Stimulated activated naive CD8-positive, alpha-beta T cell treated with anti-CD3 and anti-CD28 coated beads, Interleukin-15, Interleukin-2, amounts not matched to agents 100 U/mL and 50 U/mL, for 24 hours (primary cell): ENCODE results near the gene ASIC5.

ENCODE experiments used
- ATAC-seq: fragments of 150-1000 bp; cut with Tn5 transposase; one replicate; pipeline ENCODE4 v1.10.0; 2021
- DNase-seq: peaks from one replicate; pipeline ENCODE4 v3.0.0; 2021

The ASIC5 gene

DNA sequence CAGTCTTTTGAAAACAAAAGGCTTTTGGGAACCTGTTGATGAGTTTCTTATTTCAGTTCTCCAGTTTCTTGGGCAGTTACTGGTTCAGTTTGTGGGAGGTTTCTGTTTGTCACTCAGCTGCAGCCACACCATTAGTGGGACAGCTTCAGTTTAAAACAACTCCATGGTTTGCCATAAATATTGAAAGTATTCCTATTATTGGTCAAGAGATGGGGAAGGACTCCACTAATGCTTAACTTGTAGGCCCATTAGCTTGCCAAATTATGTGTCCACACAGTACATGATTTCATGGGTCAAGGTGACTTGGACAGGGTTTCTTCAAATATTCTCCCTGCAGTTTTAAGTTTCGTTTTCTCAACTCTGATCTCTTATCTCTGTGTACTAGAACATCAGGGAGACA, 15.5 kb upstream of the ASIC5 start:
- ATAC-seq = no peak
- no peak for DNase-seq

DNA sequence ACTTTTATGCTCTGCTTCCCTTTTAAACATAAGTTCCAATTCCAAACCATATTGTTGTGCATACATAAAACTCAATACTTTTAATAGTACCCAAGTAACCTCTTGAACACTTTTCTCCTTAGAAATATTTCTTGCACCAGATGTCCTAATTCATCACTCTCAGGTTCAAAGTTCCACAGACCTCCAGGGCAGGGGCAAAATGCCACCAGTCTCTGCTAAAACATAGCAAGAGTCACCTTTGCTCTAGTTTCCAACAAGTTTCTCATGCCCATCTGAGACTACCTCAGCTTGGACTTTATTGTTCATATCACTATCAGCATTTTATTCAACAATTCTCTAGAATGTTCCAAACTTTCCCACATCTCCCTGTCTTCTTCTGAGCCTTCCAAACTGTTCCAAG, 13.7 kb upstream of the ASIC5 start:
- no peak for ATAC-seq
- DNase-seq = no peak

DNA sequence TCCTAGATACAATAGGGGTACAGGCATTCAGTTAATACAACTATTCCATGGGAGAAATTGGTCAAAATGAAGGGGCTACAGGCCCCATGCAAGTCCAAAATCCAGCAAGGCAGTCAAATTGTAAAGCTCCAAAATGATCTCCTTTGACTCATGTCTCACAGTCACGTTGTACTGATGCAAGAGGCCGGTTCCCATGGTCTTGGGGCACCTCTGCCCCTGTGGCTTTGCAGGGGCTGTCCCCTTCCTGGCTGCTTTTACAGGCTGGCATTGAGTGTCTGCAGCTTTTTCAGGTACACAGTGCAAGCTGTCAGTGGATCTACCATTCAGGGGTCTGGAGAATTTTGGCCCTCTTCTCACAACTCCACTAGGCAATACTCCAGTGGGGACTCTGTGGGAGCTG, 12.5 kb upstream of the ASIC5 start:
- no peak for DNase-seq
- no peak for ATAC-seq

GRCh38 chr4:155877971-155878370, 11.9 kb upstream of the ASIC5 start:
- ATAC-seq (no peak), DNase-seq (no peak)

- DNase-seq (no peak), ATAC-seq (no peak)
These were observed 9.8 kb upstream of the ASIC5 start for GRCh38 chr4:155875878-155876277.

GRCh38 chr4:155855897-155856296, 10.2 kb downstream of the ASIC5 start:
- ATAC-seq (no peak), DNase-seq (no peak)

DNA sequence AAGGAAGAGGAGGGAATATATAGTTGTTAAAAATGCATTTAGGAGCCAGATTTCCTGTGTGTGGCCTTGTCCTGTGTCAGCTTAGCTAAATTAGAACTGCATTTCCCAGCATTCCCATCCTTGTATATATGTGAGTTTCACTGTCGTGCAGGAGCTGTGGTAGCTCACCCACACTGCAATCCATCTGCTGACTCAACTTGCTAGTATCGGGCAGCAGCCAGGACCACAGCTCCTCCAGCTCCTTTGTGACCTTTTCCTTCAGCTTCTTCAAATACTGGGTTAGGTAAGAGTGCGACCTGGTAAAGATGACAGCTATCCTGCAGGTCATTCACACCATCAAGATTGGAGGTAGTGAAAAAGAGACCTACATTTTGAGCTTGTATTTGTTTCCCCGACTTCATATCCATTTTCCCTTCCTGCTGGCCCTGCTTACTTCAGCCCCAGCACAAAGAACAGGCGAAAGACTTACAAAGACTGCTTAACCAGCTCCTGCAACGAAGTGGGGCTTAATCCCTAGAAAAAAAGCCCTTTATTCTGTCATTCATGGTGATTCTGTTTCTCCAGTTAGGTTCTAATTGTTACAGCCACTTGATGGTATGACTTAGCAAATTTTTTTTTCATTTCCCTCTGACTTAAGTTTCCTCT, 11.4 kb downstream of the ASIC5 start:
- DNase-seq (no peak), ATAC-seq (no peak)

DNA sequence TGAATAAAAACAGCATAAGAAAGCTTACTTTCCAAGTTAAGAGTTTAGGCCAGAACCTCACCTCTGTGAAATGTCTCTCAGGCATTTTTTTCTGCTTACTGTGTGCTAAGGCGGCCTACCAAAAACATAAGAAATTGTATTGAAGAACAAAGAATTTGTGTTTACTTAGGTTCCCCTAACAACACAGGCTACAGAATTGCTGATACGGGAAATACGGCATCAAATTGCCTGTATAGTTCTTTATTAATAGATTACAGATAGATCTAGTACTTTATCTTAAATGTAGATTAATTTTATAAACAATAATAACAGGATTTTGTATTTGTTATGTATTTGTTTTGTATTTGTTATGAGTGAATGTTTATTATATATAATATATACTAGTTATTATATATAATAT, 12.9 kb downstream of the ASIC5 start:
- DNase-seq = no peak

DNA sequence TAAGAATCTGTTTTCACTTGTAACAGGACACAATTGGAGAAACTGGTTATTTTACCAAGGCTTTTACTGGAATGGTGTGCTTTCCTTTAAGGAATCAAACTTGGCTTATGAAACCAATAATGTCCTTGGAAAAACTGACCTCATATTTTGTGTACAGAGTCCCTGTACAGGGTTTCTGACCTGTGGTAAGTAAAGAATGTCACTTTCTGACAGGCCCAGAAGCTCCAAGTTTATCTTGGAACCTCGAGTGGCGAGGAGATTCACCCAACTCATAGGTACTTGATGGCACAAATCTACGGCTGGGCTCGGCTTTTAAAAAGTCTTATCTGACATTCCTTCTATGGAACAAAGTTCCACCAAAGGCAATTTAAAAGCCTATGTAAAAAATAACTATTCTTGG, 17.0 kb downstream of the ASIC5 start:
- no peak for DNase-seq

More for the DNA sequence above, 12.9 kb downstream of the ASIC5 start:
- ATAC-seq = no peak

DNA sequence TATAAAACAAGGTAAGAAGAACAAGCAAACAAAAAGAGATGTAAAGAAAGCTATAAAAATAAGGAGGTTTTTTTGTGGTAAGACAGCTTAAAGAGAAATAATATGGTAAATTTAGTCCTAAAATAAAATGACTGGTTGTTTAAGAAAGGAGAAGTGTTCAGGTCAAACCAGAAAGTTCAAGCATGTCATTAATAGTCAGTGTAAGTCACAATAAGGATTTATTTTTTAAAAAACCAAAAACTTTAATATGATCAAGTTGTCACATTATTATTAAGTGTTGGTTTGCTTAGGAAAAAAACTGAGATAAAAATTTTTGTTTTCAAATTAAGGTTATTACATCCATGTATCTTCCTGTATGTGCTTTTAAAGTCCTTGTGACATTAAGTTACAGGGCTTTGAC, 19.1 kb downstream of the ASIC5 start:
- ATAC-seq (no peak), DNase-seq (no peak)

More for the DNA sequence above, 17.0 kb downstream of the ASIC5 start:
- no peak for ATAC-seq

DNA sequence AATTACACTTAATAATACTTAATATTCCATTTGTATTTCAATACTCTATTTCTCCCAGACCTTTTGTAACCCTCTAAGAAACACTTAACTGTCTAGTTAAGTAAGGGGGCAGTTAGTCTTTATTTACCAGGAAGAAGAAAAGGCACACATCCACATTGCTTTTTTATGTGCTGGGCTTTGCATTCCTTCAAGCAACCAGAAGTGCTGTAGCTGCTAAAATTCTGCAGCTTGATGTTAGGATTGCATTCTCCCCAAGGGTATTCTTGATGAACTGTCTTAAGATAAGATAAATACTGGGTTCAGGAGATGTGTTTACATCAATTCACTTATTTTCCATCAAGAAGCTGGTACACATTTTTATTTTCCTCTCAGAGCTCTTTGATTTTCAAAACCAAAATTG, 24.0 kb downstream of the ASIC5 start:
- ATAC-seq (no peak), DNase-seq (no peak)

DNA sequence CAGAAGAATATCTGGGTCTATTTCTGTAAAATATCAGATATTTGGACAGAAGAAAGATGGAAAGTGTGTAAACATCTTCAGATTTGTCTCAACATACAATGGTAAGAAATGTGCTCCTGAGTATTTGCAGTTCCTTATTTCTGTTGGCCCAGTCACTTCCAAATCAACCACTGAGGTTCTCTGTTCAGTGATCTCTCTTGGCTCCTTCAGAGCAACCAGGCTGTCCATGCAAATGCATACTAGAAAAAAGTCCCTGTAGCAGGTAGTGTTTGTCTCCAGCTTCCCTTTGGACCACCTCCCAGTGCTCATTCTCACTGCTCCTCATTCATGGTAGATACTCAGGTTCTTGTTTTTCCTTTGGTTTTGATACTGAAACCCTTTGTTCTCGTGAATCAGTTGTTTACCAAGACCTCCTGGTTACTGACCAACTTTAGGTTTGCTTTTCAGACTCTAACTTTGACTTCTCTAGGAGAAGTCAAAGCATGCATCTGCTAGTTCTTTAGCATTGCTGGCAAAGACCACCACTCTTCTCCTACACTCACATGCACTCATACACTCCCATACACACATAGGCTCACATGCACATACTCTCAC, 28.8 kb downstream of the ASIC5 start:
- DNase-seq (no peak), ATAC-seq (no peak)

GRCh38 chr4:155832664-155833063, 33.4 kb downstream of the ASIC5 start:
- DNase-seq = no peak
- no peak for ATAC-seq

- DNase-seq (no peak), ATAC-seq (no peak)
These were observed 37.4 kb downstream of the ASIC5 start for GRCh38 chr4:155828628-155829027.

DNA sequence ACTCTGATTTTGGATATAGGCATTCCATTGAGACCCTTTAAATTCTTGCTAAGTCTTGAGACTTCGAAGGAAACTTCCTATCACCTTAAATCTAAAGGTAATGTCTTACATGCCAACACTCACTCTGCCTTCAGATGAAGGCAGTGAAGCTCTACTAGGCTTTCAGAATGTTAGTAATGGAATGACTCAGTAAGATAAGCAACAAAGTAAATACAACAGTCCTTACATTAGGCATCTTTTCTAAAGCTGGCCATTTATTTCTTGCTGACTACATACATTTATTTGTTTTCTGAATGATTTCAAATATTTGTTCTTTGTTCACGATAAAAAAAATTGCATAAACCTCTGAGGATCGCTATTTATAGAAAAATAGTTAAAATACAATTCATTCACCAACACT, 43.5 kb downstream of the ASIC5 start:
- DNase-seq (no peak), ATAC-seq (no peak)

DNA sequence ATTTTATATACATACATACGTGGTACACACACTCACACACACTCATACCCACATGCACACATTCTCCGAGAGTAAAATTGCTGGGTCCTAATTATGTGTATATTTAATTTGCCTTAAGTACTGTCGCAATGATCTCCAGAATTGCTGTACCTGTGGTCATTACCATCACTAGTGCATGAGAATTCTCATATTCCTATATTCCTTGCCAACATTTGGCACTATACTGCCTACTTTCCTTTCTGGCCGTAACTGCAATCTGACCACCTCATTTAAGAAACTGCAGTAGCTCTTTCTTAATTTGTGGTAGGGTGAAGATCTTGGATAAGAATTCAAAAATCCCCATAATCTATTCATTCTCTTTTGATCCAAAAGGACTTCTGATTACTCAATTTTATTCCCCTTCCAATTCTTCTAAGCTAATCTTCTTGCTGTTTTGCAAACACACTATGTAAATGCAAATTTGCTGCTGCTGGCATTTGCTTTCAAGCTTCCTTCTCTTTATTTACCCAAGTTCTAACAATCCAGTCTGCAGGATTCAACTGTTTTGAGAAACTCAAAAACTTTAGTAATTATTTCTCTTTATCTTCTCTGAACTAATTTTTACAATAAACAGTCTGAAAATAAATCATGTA, 45.1 kb downstream of the ASIC5 start:
- DNase-seq = no peak
- ATAC-seq = no peak

DNA sequence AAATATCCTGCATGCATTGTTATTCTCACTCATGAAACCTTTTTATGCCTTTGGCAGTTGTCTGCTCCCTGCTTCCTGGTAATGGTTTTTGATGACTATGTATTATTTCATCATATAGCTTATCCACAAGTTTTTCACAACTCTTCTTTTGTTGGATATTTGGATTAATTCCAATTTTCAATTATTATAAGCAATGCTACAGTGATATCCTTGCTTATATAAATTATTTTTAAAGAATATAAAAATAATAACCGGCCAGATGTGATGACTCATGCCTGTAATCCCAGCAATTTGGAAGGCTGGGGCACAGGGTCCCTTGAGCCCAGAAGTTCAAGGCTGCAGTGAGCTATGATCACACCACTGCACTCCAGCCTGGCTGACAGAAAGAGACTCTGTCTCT, 47.0 kb downstream of the ASIC5 start:
- ATAC-seq (no peak), DNase-seq (no peak)

DNA sequence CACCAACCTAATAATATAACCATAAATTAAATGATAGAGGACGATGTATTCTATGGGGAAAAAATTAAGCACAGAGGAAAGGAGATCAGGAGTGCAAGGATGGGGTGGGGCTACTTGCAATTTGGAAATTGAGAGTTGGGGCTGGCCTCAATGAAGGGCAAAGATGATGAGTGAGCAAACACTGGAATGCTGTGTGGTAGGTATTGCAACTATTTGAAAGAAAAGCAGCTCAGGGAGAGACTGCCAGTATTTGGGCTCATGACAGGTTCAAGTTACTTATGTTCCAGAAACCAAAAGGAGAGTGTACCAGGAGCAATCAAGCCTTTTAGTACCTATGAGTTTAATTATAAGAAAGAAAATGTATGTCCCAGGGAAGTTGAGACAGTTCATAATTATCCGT, 47.4 kb downstream of the ASIC5 start:
- ATAC-seq = no peak
- no peak for DNase-seq

DNA sequence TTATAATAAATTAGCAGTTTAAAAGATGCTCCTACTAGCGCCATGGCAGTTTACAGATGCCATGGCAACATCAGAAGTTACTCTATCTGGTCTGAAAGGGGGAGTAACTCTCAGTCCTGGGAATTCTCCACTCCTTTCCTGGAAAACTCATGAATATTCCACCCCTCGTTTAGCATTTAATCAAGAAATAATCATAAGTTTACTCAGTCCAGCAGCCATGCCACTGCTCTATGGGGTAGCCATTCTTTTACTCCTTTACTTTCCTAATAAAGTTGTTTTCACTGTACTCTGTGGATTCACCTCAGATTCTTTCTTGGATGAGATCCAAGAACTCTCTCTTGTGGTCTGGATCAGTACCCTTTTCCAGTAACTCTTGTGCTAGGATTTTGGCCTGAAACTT, 55.0 kb downstream of the ASIC5 start:
- DNase-seq (no peak), ATAC-seq (no peak)

DNA sequence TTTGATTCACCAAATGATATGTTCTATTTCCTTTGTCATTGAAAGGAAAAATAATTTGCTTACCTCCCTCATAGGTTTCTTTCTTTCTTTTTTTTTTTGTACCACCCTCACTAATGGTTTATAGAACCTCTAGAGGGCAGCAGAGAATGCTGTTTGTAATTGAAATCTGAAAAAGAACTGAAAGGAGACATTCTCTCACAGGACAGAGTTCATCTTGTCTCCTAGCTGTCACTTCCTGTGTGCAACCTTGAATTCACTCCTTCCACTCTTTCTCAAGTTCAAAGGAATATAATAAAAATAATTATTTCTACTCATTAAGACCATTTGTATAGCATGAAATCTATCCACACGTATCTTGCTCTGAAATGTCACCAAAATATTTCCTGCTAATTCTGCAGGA, 56.2 kb downstream of the ASIC5 start:
- DNase-seq (peak; percentile 4), ATAC-seq (peak; percentile 84)

DNA sequence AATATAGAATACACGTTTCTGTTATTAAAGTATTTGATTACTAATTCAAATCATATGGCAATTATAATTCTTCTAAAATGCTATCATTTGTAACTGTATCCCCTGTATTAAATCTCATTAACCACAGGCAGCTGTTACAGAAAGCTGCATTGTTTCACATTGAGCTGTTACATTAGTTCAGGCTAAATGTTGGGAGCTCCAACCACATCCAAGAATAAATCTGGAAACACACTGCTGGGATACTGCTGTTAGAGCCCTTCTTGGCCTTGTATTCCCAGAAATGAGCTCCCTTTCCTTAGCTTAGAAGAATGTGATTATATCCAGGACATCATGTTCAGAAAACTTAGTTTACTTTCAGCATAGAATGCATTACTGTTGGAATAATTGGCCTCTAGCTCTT, 59.1 kb downstream of the ASIC5 start:
- no peak for ATAC-seq
- DNase-seq = no peak

GRCh38 chr4:155805016-155805415, 61.1 kb downstream of the ASIC5 start:
- ATAC-seq (no peak), DNase-seq (no peak)

DNA sequence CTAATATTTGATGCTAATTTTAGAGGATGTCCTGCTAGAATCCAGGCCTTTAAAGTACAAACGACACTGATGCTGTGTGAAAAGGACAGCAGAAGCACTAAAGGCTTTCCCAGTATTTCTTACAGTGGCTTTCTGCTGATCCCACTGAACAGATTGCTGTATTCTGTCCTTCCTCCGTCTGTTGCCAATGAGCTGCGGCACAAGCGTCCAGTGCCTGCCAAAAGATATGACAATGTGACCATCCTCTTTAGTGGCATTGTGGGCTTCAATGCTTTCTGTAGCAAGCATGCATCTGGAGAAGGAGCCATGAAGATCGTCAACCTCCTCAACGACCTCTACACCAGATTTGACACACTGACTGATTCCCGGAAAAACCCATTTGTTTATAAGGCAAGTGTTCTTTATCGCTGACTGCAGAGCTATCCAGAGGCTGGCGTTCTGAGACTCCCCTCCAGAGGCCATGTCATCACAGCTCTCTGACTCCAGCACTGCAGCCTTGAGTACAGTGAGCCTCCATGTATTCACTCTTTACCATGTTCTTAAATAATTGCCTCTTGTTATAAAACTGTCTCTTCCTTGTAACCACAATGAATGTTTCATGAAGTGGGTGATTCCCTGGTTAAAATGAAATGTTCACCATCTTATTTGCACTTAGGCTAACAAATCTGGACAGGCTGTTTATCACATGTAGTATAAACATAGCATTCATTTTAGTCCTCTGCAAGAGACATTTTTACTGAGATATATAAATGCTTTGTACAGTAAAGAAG, 63.7 kb downstream of the ASIC5 start:
- DNase-seq (no peak), ATAC-seq (no peak)
